HPDE6-E6E7 (cell line): Measurements from ENCODE around the gene B4GALNT4.
"Not testable (repeated sequence)": the region's sequence is repeated elsewhere in the genome, so short reads cannot be mapped to it uniquely, and the experiment has no call there.

ENCODE experiments used
- DNase-seq: peaks from one replicate; pipeline ENCODE4 v3.0.0; 2011; ENCODE audit warnings: missing footprints; ENCODE audit errors: extremely low spot score

B4GALNT4 gene

GRCh38 chr11:419248-420005 is 50.1 kb downstream of the B4GALNT4 start:
- DNase-seq: no peak

- DNase-seq: no peak
Measured at GRCh38 chr11:420054-420910, 51.0 kb downstream of the B4GALNT4 start.

DNA sequence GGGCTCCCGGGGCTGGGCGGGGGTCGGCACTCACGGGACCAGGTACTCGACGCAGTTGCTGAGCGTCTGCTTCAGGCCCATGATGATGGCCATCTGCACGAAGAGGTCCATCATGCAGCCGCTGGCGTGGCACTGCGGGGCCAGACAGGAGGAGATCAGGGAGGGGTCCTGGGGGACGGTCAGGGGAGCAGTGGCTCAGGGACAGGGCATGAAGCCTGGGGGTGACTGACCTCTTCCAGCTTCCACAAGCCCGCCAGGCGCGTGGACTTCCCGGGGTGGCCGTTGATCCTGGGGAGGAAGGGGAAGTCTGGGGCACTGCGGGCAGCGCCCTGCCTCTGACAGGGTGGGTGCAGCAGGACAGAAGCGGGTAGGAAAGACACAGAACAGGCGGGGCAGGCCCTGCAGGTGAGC is 51.6 kb downstream of the B4GALNT4 start:
- no peak for DNase-seq

DNA sequence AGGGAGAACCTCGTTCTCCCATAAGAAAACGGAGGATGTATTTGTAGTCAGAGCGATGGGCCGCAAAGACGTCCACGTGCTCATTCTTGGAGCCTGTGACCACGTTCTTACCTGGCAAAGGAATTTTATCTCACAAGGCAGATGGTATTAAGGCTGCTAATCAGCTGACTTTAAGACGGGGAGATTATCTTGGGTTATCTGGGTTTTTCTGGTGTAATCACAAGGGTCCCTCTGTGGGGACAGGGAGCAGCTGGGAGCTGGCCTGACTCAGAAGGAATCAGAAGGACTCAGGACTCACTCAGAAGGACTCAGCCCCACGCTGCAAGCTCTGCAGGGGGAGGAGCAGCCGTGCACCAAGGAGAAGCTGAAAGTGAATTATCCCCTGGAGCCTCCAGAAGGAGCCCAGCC is 53.0 kb downstream of the B4GALNT4 start:
- no peak for DNase-seq

DNA sequence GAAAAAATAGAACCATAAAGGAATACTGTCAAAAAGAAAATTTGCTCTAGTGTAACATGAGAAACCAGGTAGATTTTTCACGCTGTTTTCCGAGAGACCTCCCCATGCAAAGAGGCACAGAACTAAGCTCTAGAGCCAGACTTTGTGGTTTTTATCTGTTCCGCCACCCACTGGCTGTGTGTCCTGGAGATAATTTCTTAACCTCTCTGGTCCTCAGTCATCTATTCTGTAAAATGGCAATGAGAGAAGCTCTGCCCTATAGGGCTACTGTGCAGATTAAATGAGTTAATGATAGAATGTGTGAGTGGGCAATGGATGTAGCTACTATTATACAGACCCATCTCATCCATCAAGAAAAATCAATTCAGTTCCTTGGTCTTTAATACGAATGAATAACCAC is 54.9 kb downstream of the B4GALNT4 start:
- no peak for DNase-seq

GRCh38 chr11:424766-425165 is 55.5 kb downstream of the B4GALNT4 start:
- DNase-seq: not testable (repeated sequence)

- DNase-seq: no peak
Measured at GRCh38 chr11:425301-425700, 56.0 kb downstream of the B4GALNT4 start.

- no peak for DNase-seq
Measured at GRCh38 chr11:426851-427250, 57.6 kb downstream of the B4GALNT4 start.

- no peak for DNase-seq
Measured at GRCh38 chr11:428295-428694, 59.0 kb downstream of the B4GALNT4 start.

- DNase-seq: no peak
Measured at GRCh38 chr11:429391-429790, 60.1 kb downstream of the B4GALNT4 start.

- no peak for DNase-seq
Measured at GRCh38 chr11:429931-430456, 60.7 kb downstream of the B4GALNT4 start.
